SK-N-SH treated with all-trans-retinoic acid at 6 μM for 48 hours (cell line): ENCODE results near the gene TNFRSF18.

Source experiments
- ATAC-seq: fragments of 200-7000 bp; cut with Tn5 transposase; 3 replicates; pipeline ENCODE4 v1.9.1; 2020; ENCODE audit warnings: mild to moderate bottlenecking, moderate library complexity
- ARNTL ChIP-seq: fragments of 450-650 bp; formaldehyde crosslinking; IDR thresholded peaks from 2 replicates; pipeline ENCODE4 v1.5.0; 2020; ENCODE audit warnings: low read depth, mild to moderate bottlenecking, moderate library complexity, borderline replicate concordance
- BACH2 ChIP-seq: fragments of 250-450 bp; sonication (Bioruptor Pico); IDR thresholded peaks from 2 replicates; pipeline ENCODE4 v1.9.0; 2021; ENCODE audit warnings: mild to moderate bottlenecking, borderline replicate concordance
- CREB5 ChIP-seq: fragments of 250-450 bp; sonication (Bioruptor Pico); IDR thresholded peaks from 2 replicates; pipeline ENCODE4 v1.5.1; 2020; ENCODE audit warnings: low read depth, mild to moderate bottlenecking, moderate library complexity
- CSDC2 ChIP-seq: fragments of 250-450 bp; sonication (Bioruptor Pico); IDR thresholded peaks from 2 replicates; pipeline ENCODE4 v1.5.0; 2020; ENCODE audit warnings: mild to moderate bottlenecking, moderate library complexity
- CSRNP3 ChIP-seq: fragments of 250-450 bp; sonication (Bioruptor Pico); IDR thresholded peaks from 2 replicates; pipeline ENCODE4 v1.5.1; 2021; ENCODE audit warnings: mild to moderate bottlenecking, moderate library complexity
- ESRRG ChIP-seq: fragments of 250-450 bp; sonication (Bioruptor Pico); IDR thresholded peaks from 2 replicates; pipeline ENCODE4 v1.6.1; 2021; ENCODE audit warnings: mild to moderate bottlenecking
- GLIS3 ChIP-seq: fragments of 250-450 bp; sonication (Bioruptor Pico); IDR thresholded peaks from 2 replicates; pipeline ENCODE4 v1.5.0; 2020; ENCODE audit warnings: mild to moderate bottlenecking, moderate library complexity
- ISL1 ChIP-seq: fragments of 250-450 bp; sonication (Bioruptor Pico); IDR thresholded peaks from 2 replicates; pipeline ENCODE4 v2.1.2; 2022; ENCODE audit warnings: mild to moderate bottlenecking, moderate library complexity
- PATZ1 ChIP-seq: fragments of 250-450 bp; sonication (Bioruptor Pico); IDR thresholded peaks from 2 replicates; pipeline ENCODE4 v1.8.0; 2020; ENCODE audit warnings: mild to moderate bottlenecking, moderate library complexity, borderline replicate concordance
- POU6F1 ChIP-seq: fragments of 250-450 bp; sonication (Bioruptor Pico); IDR thresholded peaks from 2 replicates; pipeline ENCODE4 v1.8.0; 2021; ENCODE audit warnings: low read depth, mild to moderate bottlenecking, moderate library complexity, borderline replicate concordance
- PPARA ChIP-seq: fragments of 250-450 bp; sonication (Bioruptor Pico); IDR thresholded peaks from 2 replicates; pipeline ENCODE4 v1.5.0; 2020; ENCODE audit warnings: mild to moderate bottlenecking, borderline replicate concordance
- RARB ChIP-seq: fragments of 250-450 bp; sonication (Bioruptor Pico); IDR thresholded peaks from 2 replicates; pipeline ENCODE4 v1.8.0; 2021; ENCODE audit warnings: mild to moderate bottlenecking, moderate library complexity
- SNAI2 ChIP-seq: fragments of 250-450 bp; sonication (Bioruptor Pico); IDR thresholded peaks from 2 replicates; pipeline ENCODE4 v1.5.0; 2020; ENCODE audit warnings: mild to moderate bottlenecking, moderate library complexity
- TOX ChIP-seq: fragments of 250-450 bp; sonication (Bioruptor Pico); IDR thresholded peaks from 2 replicates; pipeline ENCODE4 v1.8.0; 2021; ENCODE audit warnings: mild to moderate bottlenecking, moderate library complexity, borderline replicate concordance
- TSHZ2 ChIP-seq: fragments of 250-450 bp; sonication (Bioruptor Pico); IDR thresholded peaks from 2 replicates; pipeline ENCODE4 v1.5.0; 2020; ENCODE audit warnings: mild to moderate bottlenecking, moderate library complexity
- ZFP3 ChIP-seq: fragments of 250-450 bp; sonication (Bioruptor Pico); IDR thresholded peaks from 2 replicates; pipeline ENCODE4 v1.5.0; 2020; ENCODE audit warnings: mild to moderate bottlenecking, moderate library complexity
- ZFP30 ChIP-seq: fragments of 450-650 bp; formaldehyde crosslinking; IDR thresholded peaks from 2 replicates; pipeline ENCODE4 v1.5.0; 2022; ENCODE audit warnings: mild to moderate bottlenecking, moderate library complexity
- ZNF8 ChIP-seq: fragments of 450-650 bp; formaldehyde crosslinking; IDR thresholded peaks from 2 replicates; pipeline ENCODE4 v1.5.0; 2020; ENCODE audit warnings: mild to moderate bottlenecking, moderate library complexity

TNFRSF18 gene

GRCh38 chr1:1228187-1228586 lies 21.8 kb upstream of the TNFRSF18 start:
- no peak for TF ChIP-seq GLIS3 (CRISPR knock-in tag)
- ATAC-seq = no peak

- TF ChIP-seq TSHZ2 (CRISPR knock-in tag) = no peak
- TF ChIP-seq CSDC2 = no peak
- TF ChIP-seq BACH2 (CRISPR knock-in tag) = no peak
- no peak for TF ChIP-seq ESRRG (CRISPR knock-in tag)
- no peak for TF ChIP-seq ARNTL
- TF ChIP-seq ZNF8 (CRISPR knock-in tag) = no peak
- no peak for TF ChIP-seq ZFP30 (CRISPR knock-in tag)
- no peak for TF ChIP-seq CSRNP3 (CRISPR knock-in tag)
- no peak for TF ChIP-seq ISL1
- no peak for TF ChIP-seq RARB
- no peak for TF ChIP-seq ZFP3 (CRISPR knock-in tag)
- TF ChIP-seq TOX (CRISPR knock-in tag) = no peak
- no peak for ATAC-seq
Observed at GRCh38 chr1:1227386-1227785, 21.0 kb upstream of the TNFRSF18 start.

- ATAC-seq = no peak
- TF ChIP-seq ARNTL (no peak), CREB5 (CRISPR knock-in tag) (no peak), PATZ1 (CRISPR knock-in tag) (no peak), POU6F1 (no peak), SNAI2 (CRISPR knock-in tag) (no peak), ISL1 (no peak), TSHZ2 (CRISPR knock-in tag) (no peak), CSDC2 (no peak), BACH2 (CRISPR knock-in tag) (no peak), RARB (no peak), TOX (CRISPR knock-in tag) (no peak), PPARA (CRISPR knock-in tag) (no peak)
Observed at GRCh38 chr1:1226566-1227362, 20.4 kb upstream of the TNFRSF18 start.
